ENCODE results near the gene PCSK2. TPM values are rescaled to one million over a fixed set of nuclear protein-coding genes. Genes with fewer than 3 reads are reported as not detected.

PCSK2 gene
- total and polyA plus RNA-seq, 2 of the 8 experiments (the other 6 are each of a cell fraction or from before 2014, with no cell fraction given): 1.9 to 4.2 TPM

- no peaks in the 10 kb centered on the region for H3K23me2 ChIP-seq (ENCODE audit: low read depth, low read length)
- H3K36me3 ChIP-seq (ENCODE audit: control insufficient read depth in 2 of 4, insufficient read depth in 4 of 4, low read length in 3 of 4): no peaks in the 10 kb centered on the region
- H3K23ac ChIP-seq (ENCODE audit: insufficient read length): no peak overlapping the region
- H4K5ac ChIP-seq (ENCODE audit: insufficient read length, low read depth, low read length): no peak overlapping the region
- H2BK20ac ChIP-seq (ENCODE audit: low read length): no peak overlapping the region
- no peak overlapping the region for H3K56ac ChIP-seq (replicated peaks; ENCODE audit: insufficient read length, low read depth, low read length)
- H3K27me3 ChIP-seq (replicated peaks in 1 of 4; ENCODE audit: control insufficient read depth in 3 of 4, extremely low read depth in 1 of 4, insufficient read depth in 3 of 4, low read length in 3 of 4): no peaks in the 10 kb centered on the region
- H3K4me2 ChIP-seq (ENCODE audit: insufficient read depth in 1 of 2, low read depth in 2 of 2, low read length in 2 of 2): no peak overlapping the region
- ChIA-PET POLR2A (ENCODE audit: partially characterized antibody) (no interaction called here), CTCF (ENCODE audit: partially characterized antibody) (interaction anchor here (0.9 kb wide), 1 partner anchor 122 kb away, joined by 4 read pairs; no protein-coding TSS in a partner anchor)
- 93% methylated on average over 2 of the region's 2 CpGs; no CpG with 5 or more reads in 1 of the 2 experiments for WGBS, 2 experiments (ENCODE audit: extremely low coverage in 1 of 2, insufficient coverage in 1 of 2, insufficient read length in 1 of 2, insufficient replicate concordance in 2 of 2, low coverage in 1 of 2, low lambda C conversion rate in 2 of 2, missing lambda C conversion rate in 1 of 2)
- H3K9ac ChIP-seq (replicated peaks in 1 of 4; ENCODE audit: extremely low read depth in 1 of 4, low read depth in 3 of 4, low read length in 3 of 4): no peak overlapping the region
- no peak overlapping the region for H4K91ac ChIP-seq (replicated peaks; ENCODE audit: insufficient read length, low read length)
- H2BK12ac ChIP-seq (ENCODE audit: low read depth, low read length): no peak overlapping the region
- no peaks in the 10 kb centered on the region for H3K79me1 ChIP-seq (ENCODE audit: low read depth, low read length)
- FAIRE-seq (no peak), DNase-seq (ENCODE audit: low read depth in 1 of 2, low spot score in 2 of 2) (no peak)
- no peak overlapping the region for H3K14ac ChIP-seq (ENCODE audit: insufficient read length)
- no peak overlapping the region for H2BK15ac ChIP-seq (ENCODE audit: low read length)
- no peak overlapping the region for H3K4ac ChIP-seq (replicated peaks; ENCODE audit: insufficient read length, low read depth, low read length)
- H4K8ac ChIP-seq (ENCODE audit: extremely low read depth, insufficient read depth, low read length): no peak overlapping the region; the same call in 1 of the 2 replicates
- no peak overlapping the region for H3K27ac ChIP-seq (ENCODE audit: low read depth, low read length)
- H2AK5ac ChIP-seq (ENCODE audit: low read depth, low read length): no peak overlapping the region
- no peak overlapping the region for H2BK5ac ChIP-seq (ENCODE audit: low read depth, low read length)
- no peak overlapping the region for H3K18ac ChIP-seq (ENCODE audit: extremely low read depth, low read length)
- no peak overlapping the region for H3K4me3 ChIP-seq (ENCODE audit: extremely low read depth in 1 of 4, insufficient read depth in 2 of 4, low read depth in 3 of 4, low read length in 4 of 4)
- no peaks in the 10 kb centered on the region for H3K9me3 ChIP-seq (ENCODE audit: insufficient read depth in 2 of 2, low read depth in 1 of 2, low read length in 1 of 2)
- H2AFZ ChIP-seq (ENCODE audit: low read length): no peak overlapping the region
- H2BK120ac ChIP-seq (replicated peaks; ENCODE audit: low read depth, low read length): no peak overlapping the region
- no peaks in the 10 kb centered on the region for H3K4me1 ChIP-seq (replicated peaks in 1 of 4; ENCODE audit: control insufficient read depth in 3 of 4, insufficient read depth in 4 of 4, low read length in 3 of 4)
- no peaks in the 10 kb centered on the region for H4K20me1 ChIP-seq (replicated peaks in 1 of 2; ENCODE audit: control insufficient read depth in 1 of 2, insufficient read depth in 2 of 2, low read length in 2 of 2)
- no peaks in the 10 kb centered on the region for H3K79me2 ChIP-seq (ENCODE audit: control insufficient read depth in 1 of 2, insufficient read depth in 2 of 2, low read length in 2 of 2)
- TF ChIP-seq RNF2 (IDR thresholded peaks at IDR 0.05; ENCODE audit: borderline replicate concordance, low read depth, low read length, missing control alignments, poor library complexity, severe bottlenecking) (no peak), ZNF274 (IDR thresholded peaks at IDR 0.05; ENCODE audit: borderline replicate concordance, extremely low read depth, low read length) (no peak), PHF8 (conservative IDR thresholded peaks at IDR 0.05; ENCODE audit: low read depth, low read length) (no peak), GABPA (IDR thresholded peaks at IDR 0.05; ENCODE audit: borderline replicate concordance, insufficient read depth, low read length) (no peak), ATF2 (IDR thresholded peaks at IDR 0.05; ENCODE audit: low read length) (no peak), SRF (IDR thresholded peaks at IDR 0.05; ENCODE audit: low read depth, low read length) (no peak), JUN (IDR thresholded peaks at IDR 0.05; ENCODE audit: low read depth, low read length) (no peak), GTF2F1 (IDR thresholded peaks at IDR 0.05; ENCODE audit: borderline replicate concordance, low read depth, low read length) (no peak), E2F6 (IDR thresholded peaks at IDR 0.05) (no peak), KDM1A (IDR thresholded peaks at IDR 0.05; ENCODE audit: borderline replicate concordance, low read length) (no peak), SIX5 (IDR thresholded peaks at IDR 0.05; ENCODE audit: low read depth, low read length) (no peak), CREB1 (IDR thresholded peaks at IDR 0.05) (no peak)
These were observed 73.3 kb downstream of the PCSK2 start for GRCh38 chr20:17300113-17300512.

All from H1 (cell line).